AG04449 (cell line): Measurements from ENCODE around the gene CAV1.

Experiments
- CTCF ChIA-PET: fragments of 350-600 bp; formaldehyde crosslinking; extraction: SDS; loops from one replicate; lab custom pipeline; 2021; ENCODE audit warnings: antibody characterized with exemption; lab: Yijun Ruan, JAX
- POLR2A ChIA-PET: fragments of 400-600, 350-600 bp; formaldehyde crosslinking; extraction: SDS; loops from one replicate; lab custom pipeline; 2020; ENCODE audit warnings: antibody characterized with exemption, inconsistent platforms; lab: Yijun Ruan, JAX
- DNase-seq: peaks from one replicate; pipeline ENCODE4 v3.0.0-alpha.2; 2010; ENCODE audit warnings: low read depth, low spot score
- H3K4me3 ChIP-seq: 2 replicates; pipeline ENCODE4 v1.5.1; 2011; ENCODE audit warnings: low read depth, mild to moderate bottlenecking, control low read depth, low read length
- CTCF ChIP-seq: IDR thresholded peaks from one replicate; pipeline ENCODE4 v1.5.1; 2011; ENCODE audit warnings: mild to moderate bottlenecking, moderate library complexity, low read length, control low read depth, inconsistent platforms; ENCODE audit not compliant: insufficient read depth; ENCODE audit errors: missing control alignments

Gene CAV1

GRCh38 chr7:116598861-116599260, 74.0 kb downstream of the CAV1 start:
- POLR2A ChIA-PET, result interaction anchor here (0.8 kb wide), 1 partner anchor 209 kb away, joined by 3 read pairs; no protein-coding TSS in a partner anchor
- CTCF ChIA-PET, result interaction anchor here (9.4 kb wide), 1 partner anchor 209 kb away, joined by 353 read pairs; no protein-coding TSS in a partner anchor
- no peak overlapping the region for H3K4me3 ChIP-seq
- no peak for TF ChIP-seq CTCF
- no peak for DNase-seq

DNA sequence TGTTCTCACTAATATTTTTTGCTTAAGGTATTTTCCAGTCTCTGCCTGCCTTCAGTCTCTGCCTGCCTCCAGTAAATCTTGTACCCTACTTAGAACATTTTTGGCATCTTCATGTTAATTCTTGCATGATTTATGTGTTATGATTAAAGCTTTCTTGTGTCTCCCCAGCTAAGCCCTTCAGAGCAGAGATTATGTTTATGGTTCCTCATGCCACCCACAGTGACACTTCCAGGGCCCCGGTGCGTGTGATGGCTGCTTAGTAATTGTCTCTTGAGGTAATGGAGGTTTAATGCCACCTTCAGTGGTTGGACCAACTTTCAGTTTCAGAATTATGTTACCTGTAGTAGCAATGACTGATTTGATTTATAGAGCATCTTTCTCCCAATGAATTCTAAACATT, 76.6 kb downstream of the CAV1 start:
- DNase-seq, result no peak
- CTCF ChIA-PET, result interaction anchor here (1.0 to 7.5 kb wide), 3 partner anchors 10 to 366 kb away, joined by 3 to 70 read pairs (median 4); no protein-coding TSS in a partner anchor
- no peak for TF ChIP-seq CTCF
- H3K4me3 ChIP-seq, result no peak overlapping the region
- POLR2A ChIA-PET, result no interaction called here

GRCh38 chr7:116607299-116607698, 82.5 kb downstream of the CAV1 start:
- ChIA-PET CTCF (interaction anchor here (0.6 to 0.9 kb wide), 2 partner anchors 14 to 26 kb away, joined by 3 to 6 read pairs; no protein-coding TSS in a partner anchor), POLR2A (no interaction called here)
- no peak for TF ChIP-seq CTCF
- DNase-seq, result no peak
- H3K4me3 ChIP-seq, result no peak overlapping the region

DNA sequence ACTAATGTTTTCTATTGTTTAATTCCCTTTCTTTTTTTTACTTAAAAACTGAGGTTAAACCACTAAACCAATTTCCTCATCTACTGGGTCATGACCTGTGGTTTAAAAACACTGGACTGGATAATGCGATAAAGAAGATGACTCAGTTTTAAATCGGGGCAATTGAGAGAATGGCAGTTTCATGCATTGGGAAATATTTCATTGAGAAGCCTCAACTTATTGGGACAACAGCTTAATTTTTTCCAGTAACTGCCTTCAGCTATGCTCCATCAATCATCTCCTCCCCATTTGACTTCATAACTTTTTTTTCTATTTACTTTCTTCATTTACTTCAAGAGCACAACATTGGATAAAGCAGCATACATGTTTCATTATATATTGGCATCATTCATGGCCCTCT, 85.4 kb downstream of the CAV1 start:
- no peak for TF ChIP-seq CTCF
- DNase-seq, result no peak
- POLR2A ChIA-PET, result no interaction called here
- no peak overlapping the region for H3K4me3 ChIP-seq
- CTCF ChIA-PET, result interaction anchor here (1.2 to 1.6 kb wide), 2 partner anchors 14 to 19 kb away, joined by 4 to 5 read pairs; no protein-coding TSS in a partner anchor

- H3K4me3 ChIP-seq, result no peak overlapping the region
- DNase-seq, result no peak
- no peak for TF ChIP-seq CTCF
- CTCF ChIA-PET, result interaction anchor here (1.2 to 1.6 kb wide), 2 partner anchors 14 to 20 kb away, joined by 4 to 5 read pairs; no protein-coding TSS in a partner anchor
- POLR2A ChIA-PET, result no interaction called here
Observed at GRCh38 chr7:116610721-116611120, 85.9 kb downstream of the CAV1 start.
